H9 (cell line): Measurements from ENCODE around the gene TOMT. TPM values are rescaled to one million over a fixed set of nuclear protein-coding genes. Genes with fewer than 3 reads are reported as not detected.

Source experiments
- DNase-seq: peaks from one replicate; pipeline ENCODE4 v3.0.0-alpha.2; 2017
- H2AFZ ChIP-seq: one replicate; pipeline ENCODE4 v1.6.1; 2013; ENCODE audit warnings: mild to moderate bottlenecking, low read length, control low read depth, moderate library complexity
- H2AK5ac ChIP-seq: 2 replicates; pipeline ENCODE4 v1.6.1; 2013; ENCODE audit warnings: low read length, control low read depth, mixed read lengths; ENCODE audit not compliant: insufficient read length
- H2BK120ac ChIP-seq: one replicate; pipeline ENCODE4 v1.6.1; 2013; ENCODE audit warnings: low read depth, mild to moderate bottlenecking, low read length, control low read depth, inconsistent platforms; ENCODE audit not compliant: poor library complexity, severe bottlenecking
- H2BK12ac ChIP-seq: 2 replicates; pipeline ENCODE4 v1.6.1; 2013; ENCODE audit warnings: low read length, control low read depth, mixed read lengths, low read depth; ENCODE audit not compliant: insufficient read length
- H2BK15ac ChIP-seq: 2 replicates; pipeline ENCODE4 v1.6.1; 2013; ENCODE audit warnings: low read depth, low read length, control low read depth
- H2BK20ac ChIP-seq: one replicate; pipeline ENCODE4 v1.6.1; 2013; ENCODE audit warnings: low read depth, mild to moderate bottlenecking, low read length, control low read depth, inconsistent platforms; ENCODE audit not compliant: poor library complexity, severe bottlenecking
- H2BK5ac ChIP-seq: 2 replicates; pipeline ENCODE4 v1.6.1; 2013; ENCODE audit warnings: low read length, control low read depth, mixed read lengths; ENCODE audit not compliant: insufficient read length
- H3K14ac ChIP-seq: 2 replicates; pipeline ENCODE4 v1.6.1; 2013; ENCODE audit warnings: low read length, control low read depth; ENCODE audit not compliant: insufficient read depth
- H3K18ac ChIP-seq: 2 replicates; pipeline ENCODE4 v1.6.1; 2013; ENCODE audit warnings: low read depth, mild to moderate bottlenecking, mixed read lengths, low read length, control low read depth; ENCODE audit not compliant: insufficient read length
- H3K23ac ChIP-seq: 2 replicates; pipeline ENCODE4 v1.6.1; 2013; ENCODE audit warnings: low read length, control low read depth, mixed read lengths, low read depth; ENCODE audit not compliant: insufficient read length
- H3K23me2 ChIP-seq: 2 replicates; pipeline ENCODE4 v1.6.1; 2013; ENCODE audit warnings: low read depth, mild to moderate bottlenecking, mixed read lengths, low read length, control low read depth; ENCODE audit not compliant: insufficient read length, poor library complexity, severe bottlenecking
- H3K27ac ChIP-seq: 2 replicates; pipeline ENCODE4 v1.5.1; 2013; ENCODE audit warnings: low read length, control low read depth, mixed read lengths, low read depth; ENCODE audit not compliant: insufficient read length
- H3K27me3 ChIP-seq: 2 replicates; pipeline ENCODE4 v1.6.1; 2013; ENCODE audit warnings: low read length, control low read depth, inconsistent platforms; ENCODE audit not compliant: insufficient read depth
- H3K4ac ChIP-seq: 2 replicates; pipeline ENCODE4 v1.6.1; 2013; ENCODE audit warnings: low read depth, mild to moderate bottlenecking, control low read depth, inconsistent platforms, low read length, moderate library complexity
- H3K4me1 ChIP-seq: 2 replicates; pipeline ENCODE4 v1.6.1; 2013; ENCODE audit warnings: low read length, control low read depth, inconsistent platforms; ENCODE audit not compliant: insufficient read depth
- H3K4me2 ChIP-seq: 2 replicates; pipeline ENCODE4 v1.6.1; 2013; ENCODE audit warnings: low read length, control low read depth, mixed read lengths; ENCODE audit not compliant: insufficient read length, insufficient read depth
- H3K56ac ChIP-seq: 2 replicates; pipeline ENCODE4 v1.6.1; 2013; ENCODE audit warnings: low read depth, mild to moderate bottlenecking, mixed read lengths, low read length, control low read depth; ENCODE audit not compliant: insufficient read length
- H3K79me1 ChIP-seq: 2 replicates; pipeline ENCODE4 v1.6.1; 2013; ENCODE audit warnings: low read depth, mild to moderate bottlenecking, moderate library complexity, low read length, control low read depth, inconsistent platforms; ENCODE audit not compliant: insufficient read depth, poor library complexity, severe bottlenecking
- H3K79me2 ChIP-seq: 2 replicates; pipeline ENCODE4 v1.6.1; 2013; ENCODE audit warnings: low read length, control low read depth, inconsistent platforms; ENCODE audit not compliant: insufficient read depth
- H3K9ac ChIP-seq: 2 replicates; pipeline ENCODE4 v1.6.1; 2013; ENCODE audit warnings: low read length, control low read depth, mixed read lengths; ENCODE audit not compliant: insufficient read length; ENCODE audit errors: extremely low read depth
- H3K9me3 ChIP-seq: one replicate; pipeline ENCODE4 v1.6.1; 2013; ENCODE audit warnings: low read depth, low read length, inconsistent platforms; ENCODE audit not compliant: control insufficient read depth
- H3T11ph ChIP-seq: one replicate; pipeline ENCODE4 v1.6.1; 2013; ENCODE audit warnings: mild to moderate bottlenecking, low read length, control low read depth, inconsistent platforms
- H4K20me1 ChIP-seq: one replicate; pipeline ENCODE4 v1.6.1; 2013; ENCODE audit not compliant: control insufficient read depth, insufficient read length, insufficient read depth
- H4K5ac ChIP-seq: 2 replicates; pipeline ENCODE4 v1.6.1; 2013; ENCODE audit warnings: low read depth, mild to moderate bottlenecking, mixed read lengths, low read length, control low read depth; ENCODE audit not compliant: insufficient read length
- H4K8ac ChIP-seq: replicated peaks from 2 replicates; pipeline ENCODE4 v1.6.1; 2013; ENCODE audit warnings: low read length, control low read depth, mixed read lengths, low read depth; ENCODE audit not compliant: insufficient read length
- H4K91ac ChIP-seq: 2 replicates; pipeline ENCODE4 v1.6.1; 2013; ENCODE audit warnings: low read depth, mild to moderate bottlenecking, moderate library complexity, mixed read lengths, low read length, control low read depth; ENCODE audit not compliant: insufficient read length
- H3K27ac Mint-ChIP-seq, 3 experiments: 2 replicates in 2 of 3; 3 replicates in 1 of 3; pipeline ENCODE4 v1.8.0; 2020 to 2021; ENCODE audit warnings: mixed read lengths in 3 of 3, mild to moderate bottlenecking in 1 of 3, moderate library complexity in 1 of 3
- H3K27me3 Mint-ChIP-seq: 2 replicates; pipeline ENCODE4 v1.8.0; 2021; ENCODE audit warnings: low read depth, mild to moderate bottlenecking, moderate library complexity, mixed read lengths
- H3K36me3 Mint-ChIP-seq, 3 experiments: 2 replicates in 2 of 3; 3 replicates in 1 of 3; pipeline ENCODE4 v1.8.0; 2020 to 2021; ENCODE audit warnings: low read depth in 3 of 3, mixed read lengths in 3 of 3; ENCODE audit not compliant: insufficient read depth in 1 of 3
- H3K4me1 Mint-ChIP-seq, 2 experiments: 2 replicates each; pipeline ENCODE4 v1.8.0; 2020; ENCODE audit warnings: mixed read lengths in 2 of 2
- H3K4me3 Mint-ChIP-seq, 2 experiments: 2 replicates in 1 of 2; 3 replicates in 1 of 2; pipeline ENCODE4 v1.8.0; 2020 to 2021; ENCODE audit warnings: mild to moderate bottlenecking in 2 of 2, mixed read lengths in 2 of 2, moderate library complexity in 1 of 2
- H3K9me3 Mint-ChIP-seq, 2 experiments: 2 replicates in 1 of 2; 3 replicates in 1 of 2; pipeline ENCODE4 v1.8.0; 2020; ENCODE audit warnings: mild to moderate bottlenecking in 2 of 2, mixed read lengths in 2 of 2, moderate library complexity in 1 of 2
- WGBS: extraction: QIAGEN DNeasy Blood & Tissue Kit; methylation state at CpG from one replicate; pipeline ENCODE4 v1.1.7; 2013; ENCODE audit warnings: missing lambda C conversion rate, low lambda C conversion rate, mixed read lengths; ENCODE audit not compliant: insufficient read length; ENCODE audit errors: extremely low coverage; 5-methylcytosine and 5-hydroxymethylcytosine counted together
- total RNA-seq: library from RNA; stranded (reverse); gene quantifications from 2 replicates; pipeline ENCODE4 v1.2.1, GENCODE V29; 2021
- TF ChIP-seq, protein P1 (sequence below): fragments of 200-600 bp; sonication (generic); conservative IDR thresholded peaks from 3 replicates; pipeline ENCODE4 v1.8.0; 2021; ENCODE audit warnings: antibody characterized with exemption, mild to moderate bottlenecking

Gene TOMT
- total RNA-seq, 1 experiment from 2014 or later: not detected

DNA sequence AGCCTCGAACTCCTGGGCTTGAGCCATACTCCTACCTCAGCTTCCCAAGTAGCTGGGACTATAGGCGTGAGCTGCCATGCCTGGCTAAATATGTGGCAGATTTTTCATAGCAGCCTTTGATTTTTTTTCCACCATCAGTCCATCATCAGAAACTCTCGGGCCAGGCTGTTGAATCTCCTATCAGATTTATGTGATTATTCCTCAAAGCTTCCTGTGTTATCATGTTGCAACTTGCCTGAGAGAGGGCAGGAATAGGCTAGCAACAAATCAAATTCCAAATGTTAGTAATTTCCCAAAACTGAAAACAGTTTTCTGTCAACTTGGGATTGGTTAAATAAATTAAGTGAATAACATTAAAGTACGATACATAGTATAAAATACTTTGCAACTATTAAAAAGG, 21.6 kb upstream of the TOMT start:
- H3K56ac ChIP-seq: no peak overlapping the region
- H3K79me2 ChIP-seq: peaks cover 6% of the 10 kb centered on the region
- no peaks in the 10 kb centered on the region; a peak in 1 of 7 replicates for H3K36me3 Mint-ChIP-seq
- H3K9ac ChIP-seq: no peak overlapping the region
- TF ChIP-seq, protein P1, sequence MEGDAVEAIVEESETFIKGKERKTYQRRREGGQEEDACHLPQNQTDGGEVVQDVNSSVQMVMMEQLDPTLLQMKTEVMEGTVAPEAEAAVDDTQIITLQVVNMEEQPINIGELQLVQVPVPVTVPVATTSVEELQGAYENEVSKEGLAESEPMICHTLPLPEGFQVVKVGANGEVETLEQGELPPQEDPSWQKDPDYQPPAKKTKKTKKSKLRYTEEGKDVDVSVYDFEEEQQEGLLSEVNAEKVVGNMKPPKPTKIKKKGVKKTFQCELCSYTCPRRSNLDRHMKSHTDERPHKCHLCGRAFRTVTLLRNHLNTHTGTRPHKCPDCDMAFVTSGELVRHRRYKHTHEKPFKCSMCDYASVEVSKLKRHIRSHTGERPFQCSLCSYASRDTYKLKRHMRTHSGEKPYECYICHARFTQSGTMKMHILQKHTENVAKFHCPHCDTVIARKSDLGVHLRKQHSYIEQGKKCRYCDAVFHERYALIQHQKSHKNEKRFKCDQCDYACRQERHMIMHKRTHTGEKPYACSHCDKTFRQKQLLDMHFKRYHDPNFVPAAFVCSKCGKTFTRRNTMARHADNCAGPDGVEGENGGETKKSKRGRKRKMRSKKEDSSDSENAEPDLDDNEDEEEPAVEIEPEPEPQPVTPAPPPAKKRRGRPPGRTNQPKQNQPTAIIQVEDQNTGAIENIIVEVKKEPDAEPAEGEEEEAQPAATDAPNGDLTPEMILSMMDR: no peak
- no peaks in the 10 kb centered on the region; the same call in 1 of the 2 replicates for H3K27me3 Mint-ChIP-seq
- no peak overlapping the region for H2BK5ac ChIP-seq
- peaks cover 7% of the 10 kb centered on the region for H3K23me2 ChIP-seq
- H3K4me3 Mint-ChIP-seq: no peak overlapping the region
- H3K79me1 ChIP-seq: no peaks in the 10 kb centered on the region
- H4K8ac ChIP-seq: no peak overlapping the region
- no peak overlapping the region for H3K27ac Mint-ChIP-seq
- no peak overlapping the region for H2BK120ac ChIP-seq
- no peak overlapping the region for H2BK12ac ChIP-seq
- WGBS: no CpG with 5 or more reads among the region's 4 CpGs
- H3K9me3 ChIP-seq: no peaks in the 10 kb centered on the region
- H3K23ac ChIP-seq: no peak overlapping the region
- H3K4ac ChIP-seq: no peak overlapping the region
- no peak overlapping the region for H3K4me2 ChIP-seq
- H3K9me3 Mint-ChIP-seq: no peaks in the 10 kb centered on the region
- H4K20me1 ChIP-seq: no peaks in the 10 kb centered on the region
- H3K4me1 Mint-ChIP-seq: peaks cover 12 to 14% of the 10 kb centered on the region in 2 experiments
- no peak for DNase-seq
- no peak overlapping the region for H4K91ac ChIP-seq
- no peak overlapping the region for H3K18ac ChIP-seq
- no peak overlapping the region for H4K5ac ChIP-seq
- no peak overlapping the region for H2BK15ac ChIP-seq
- H3K27ac ChIP-seq: no peak overlapping the region
- H2AK5ac ChIP-seq: no peak overlapping the region
- no peaks in the 10 kb centered on the region for H3K27me3 ChIP-seq
- H3K14ac ChIP-seq: no peak overlapping the region
- no peaks in the 10 kb centered on the region for H3K4me1 ChIP-seq
- H2AFZ ChIP-seq: no peak overlapping the region
- H2BK20ac ChIP-seq: no peak overlapping the region
- H3T11ph ChIP-seq: no peak overlapping the region
